Parathyroid adenoma (tissue), 2 donors: Measurements from ENCODE around the gene HLCS.

Experiments used
- H2AFZ ChIP-seq: fragments of 300-600 bp; sonication (generic); one replicate; pipeline ENCODE4 v1.7.0; 2017; ENCODE audit warnings: antibody characterized with exemption, mild to moderate bottlenecking
- H3K27ac ChIP-seq: fragments of 300-600 bp; sonication (generic); one replicate; pipeline ENCODE4 v1.7.0; 2017
- H3K27me3 ChIP-seq: fragments of 300-600 bp; sonication (generic); one replicate; pipeline ENCODE4 v1.7.0; 2017; ENCODE audit warnings: low read length; ENCODE audit not compliant: control insufficient read depth, insufficient read depth
- H3K36me3 ChIP-seq: fragments of 300-600 bp; sonication (generic); one replicate; pipeline ENCODE4 v1.7.0; 2017; ENCODE audit warnings: low read length; ENCODE audit not compliant: control insufficient read depth, insufficient read depth
- H3K4me1 ChIP-seq: fragments of 300-600 bp; sonication (generic); one replicate; pipeline ENCODE4 v1.7.0; 2017; ENCODE audit warnings: control low read depth
- H3K4me2 ChIP-seq: fragments of 300-600 bp; sonication (generic); one replicate; pipeline ENCODE4 v1.7.0; 2017; ENCODE audit warnings: low read length
- H3K4me3 ChIP-seq: fragments of 300-600 bp; sonication (generic); one replicate; pipeline ENCODE4 v1.7.0; 2017; ENCODE audit warnings: low read depth, low read length
- H3K79me2 ChIP-seq: fragments of 300-600 bp; sonication (generic); one replicate; pipeline ENCODE4 v1.7.0; 2017; ENCODE audit warnings: control low read depth
- H3K9ac ChIP-seq: fragments of 300-600 bp; sonication (generic); one replicate; pipeline ENCODE4 v1.7.0; 2017; ENCODE audit warnings: mild to moderate bottlenecking
- H3K9me3 ChIP-seq: fragments of 300-600 bp; sonication (generic); one replicate; pipeline ENCODE4 v1.7.0; 2017; ENCODE audit warnings: low read length; ENCODE audit not compliant: control insufficient read depth
- CTCF ChIP-seq: fragments of 300-600 bp; sonication (generic); IDR thresholded peaks from one replicate; pipeline ENCODE4 v1.7.0; 2017; ENCODE audit warnings: antibody characterized with exemption, mild to moderate bottlenecking
- donor health status: primary hyperparathyroidism.

Gene HLCS

GRCh38 chr21:36796070-36796469 is 170.4 kb downstream of the HLCS start:
- Histone ChIP-seq H3K4me1 (no peaks in the 10 kb centered on the region), H2AFZ (no peak overlapping the region), H3K79me2 (no peaks in the 10 kb centered on the region), H3K9me3 (no peaks in the 10 kb centered on the region), H3K9ac (no peak overlapping the region), H3K27ac (no peak overlapping the region), H3K36me3 (no peaks in the 10 kb centered on the region), H3K4me2 (no peak overlapping the region), H3K27me3 (no peaks in the 10 kb centered on the region), H3K4me3 (no peak overlapping the region)
- no peak for TF ChIP-seq CTCF

DNA sequence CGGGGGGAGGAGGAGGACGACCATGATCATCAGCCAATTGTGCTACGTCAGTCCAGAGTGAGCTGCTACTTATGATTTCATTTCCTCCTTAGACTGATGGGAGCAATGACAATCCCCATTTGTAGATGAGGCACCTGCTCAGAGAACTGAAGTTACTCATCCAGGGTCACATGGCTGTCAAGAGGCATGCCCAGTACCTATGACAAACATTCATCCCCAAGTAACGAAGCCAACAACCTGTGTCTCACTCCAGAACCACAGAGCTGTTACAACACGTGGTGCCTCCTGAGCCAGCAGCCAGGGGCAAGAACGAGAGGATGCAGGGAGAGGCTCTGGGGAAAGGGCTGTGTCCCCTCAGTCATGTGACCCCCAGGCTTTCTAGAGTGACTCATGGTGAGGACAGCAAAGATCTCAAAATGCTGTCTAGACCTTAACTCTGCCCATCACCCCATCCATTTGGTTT is 173.9 kb downstream of the HLCS start:
- Histone ChIP-seq H3K4me1 (no peaks in the 10 kb centered on the region), H3K9me3 (no peaks in the 10 kb centered on the region), H3K79me2 (no peaks in the 10 kb centered on the region), H2AFZ (no peak overlapping the region), H3K27me3 (no peaks in the 10 kb centered on the region), H3K36me3 (no peaks in the 10 kb centered on the region), H3K9ac (no peak overlapping the region), H3K4me2 (no peak overlapping the region), H3K27ac (no peak overlapping the region), H3K4me3 (no peak overlapping the region)
- no peak for TF ChIP-seq CTCF

- Histone ChIP-seq H3K79me2 (no peaks in the 10 kb centered on the region), H3K9ac (no peak overlapping the region), H3K4me3 (no peak overlapping the region), H3K4me1 (no peaks in the 10 kb centered on the region), H3K9me3 (no peaks in the 10 kb centered on the region), H3K27me3 (no peaks in the 10 kb centered on the region), H3K36me3 (no peaks in the 10 kb centered on the region), H3K27ac (no peak overlapping the region), H2AFZ (no peak overlapping the region), H3K4me2 (no peak overlapping the region)
- TF ChIP-seq CTCF, result no peak
Measured at GRCh38 chr21:36791695-36792470, 174.6 kb downstream of the HLCS start.

DNA sequence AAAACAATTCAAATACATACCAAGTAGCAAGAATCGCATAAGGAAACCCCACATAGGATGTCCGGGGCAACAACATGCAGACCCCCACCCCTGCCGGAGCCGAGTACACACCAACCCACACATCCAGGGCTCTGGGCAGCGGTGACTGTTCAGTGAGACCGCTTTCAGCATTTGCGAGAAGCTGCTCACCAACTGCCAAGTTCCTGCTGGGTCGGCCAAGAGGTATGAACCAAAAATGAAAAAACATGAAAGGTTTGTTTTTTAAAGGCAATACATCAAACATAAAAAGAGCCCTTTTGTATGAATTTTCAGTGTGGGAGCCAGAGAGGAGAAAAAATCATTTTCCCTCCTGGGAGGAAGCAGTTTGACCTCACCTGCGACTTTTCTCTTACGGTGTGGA is 175.3 kb downstream of the HLCS start:
- Histone ChIP-seq H3K4me1 (no peaks in the 10 kb centered on the region), H2AFZ (no peak overlapping the region), H3K27ac (no peak overlapping the region), H3K9me3 (no peaks in the 10 kb centered on the region), H3K9ac (no peak overlapping the region), H3K4me3 (no peak overlapping the region), H3K27me3 (no peaks in the 10 kb centered on the region), H3K79me2 (no peaks in the 10 kb centered on the region), H3K36me3 (no peaks in the 10 kb centered on the region), H3K4me2 (no peak overlapping the region)
- TF ChIP-seq CTCF, result no peak

- no peak overlapping the region for H3K9ac ChIP-seq
- no peak overlapping the region for H3K27ac ChIP-seq
- H3K4me3 ChIP-seq, result no peak overlapping the region
- H3K79me2 ChIP-seq, result no peaks in the 10 kb centered on the region
- no peaks in the 10 kb centered on the region for H3K27me3 ChIP-seq
- H3K9me3 ChIP-seq, result no peaks in the 10 kb centered on the region
- no peaks in the 10 kb centered on the region for H3K36me3 ChIP-seq
- H2AFZ ChIP-seq, result no peak overlapping the region
- no peak for TF ChIP-seq CTCF
- H3K4me2 ChIP-seq, result no peak overlapping the region
- H3K4me1 ChIP-seq, result no peaks in the 10 kb centered on the region
Measured at GRCh38 chr21:36790616-36791015, 175.9 kb downstream of the HLCS start.
